ENCODE results near the gene CDK5RAP3.

Gene CDK5RAP3

GRCh38 chr17:47962901-47963300 lies 8.0 kb upstream of the CDK5RAP3 start:
- H3K4me3 ChIP-seq (ENCODE audit: low read depth, low read length): no peak overlapping the region
- TF ChIP-seq, protein P1, sequence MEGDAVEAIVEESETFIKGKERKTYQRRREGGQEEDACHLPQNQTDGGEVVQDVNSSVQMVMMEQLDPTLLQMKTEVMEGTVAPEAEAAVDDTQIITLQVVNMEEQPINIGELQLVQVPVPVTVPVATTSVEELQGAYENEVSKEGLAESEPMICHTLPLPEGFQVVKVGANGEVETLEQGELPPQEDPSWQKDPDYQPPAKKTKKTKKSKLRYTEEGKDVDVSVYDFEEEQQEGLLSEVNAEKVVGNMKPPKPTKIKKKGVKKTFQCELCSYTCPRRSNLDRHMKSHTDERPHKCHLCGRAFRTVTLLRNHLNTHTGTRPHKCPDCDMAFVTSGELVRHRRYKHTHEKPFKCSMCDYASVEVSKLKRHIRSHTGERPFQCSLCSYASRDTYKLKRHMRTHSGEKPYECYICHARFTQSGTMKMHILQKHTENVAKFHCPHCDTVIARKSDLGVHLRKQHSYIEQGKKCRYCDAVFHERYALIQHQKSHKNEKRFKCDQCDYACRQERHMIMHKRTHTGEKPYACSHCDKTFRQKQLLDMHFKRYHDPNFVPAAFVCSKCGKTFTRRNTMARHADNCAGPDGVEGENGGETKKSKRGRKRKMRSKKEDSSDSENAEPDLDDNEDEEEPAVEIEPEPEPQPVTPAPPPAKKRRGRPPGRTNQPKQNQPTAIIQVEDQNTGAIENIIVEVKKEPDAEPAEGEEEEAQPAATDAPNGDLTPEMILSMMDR (IDR thresholded peaks at IDR 0.05; ENCODE audit: insufficient read depth, low read depth, low read length, missing control alignments): no peak
- DNase-seq (ENCODE audit: low read depth): no peak

DNA sequence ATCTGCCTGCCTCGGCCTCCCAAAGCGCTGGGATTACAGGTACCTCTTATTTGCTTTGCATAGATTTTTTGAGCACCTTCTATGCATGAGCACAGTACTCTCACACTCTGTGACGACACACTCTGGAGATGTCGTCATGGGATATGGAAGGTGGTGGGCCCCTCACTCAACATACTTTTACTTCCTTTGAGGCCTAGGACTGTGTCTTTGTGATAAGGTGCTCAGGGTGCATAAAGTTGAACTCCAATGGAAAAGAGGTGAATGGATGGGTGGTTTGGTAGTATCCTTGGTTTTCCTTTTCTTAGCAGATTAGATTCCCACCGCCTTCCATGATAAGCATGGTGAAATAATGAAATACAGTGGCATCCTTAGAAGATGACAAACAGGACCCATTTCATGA lies 6.1 kb upstream of the CDK5RAP3 start:
- no peak for DNase-seq (ENCODE audit: low read depth)
- H3K4me3 ChIP-seq (ENCODE audit: low read depth, low read length): no peak overlapping the region
- TF ChIP-seq, protein P1 (IDR thresholded peaks at IDR 0.05; ENCODE audit: insufficient read depth, low read depth, low read length, missing control alignments): no peak

DNA sequence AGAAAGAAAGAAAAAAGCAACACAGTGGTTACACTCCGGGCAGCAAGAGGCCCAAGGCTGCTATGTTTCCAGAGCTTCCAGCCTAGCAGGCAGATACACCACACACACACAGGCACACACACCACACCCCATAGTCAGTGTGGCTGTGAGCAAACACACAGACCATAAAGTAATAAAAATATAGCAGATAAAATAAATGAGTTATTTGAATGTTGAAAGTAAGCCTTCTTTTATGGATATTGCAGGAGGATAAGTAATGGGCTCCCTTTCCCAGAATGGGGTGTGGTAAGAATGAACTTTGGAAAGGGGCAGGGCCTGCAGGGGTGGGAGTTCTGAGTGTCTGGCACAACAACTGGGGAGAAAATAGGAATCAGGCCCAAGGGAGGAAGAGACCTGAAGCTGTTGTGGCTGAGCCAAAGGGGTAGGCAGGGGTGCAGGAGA lies 4.8 kb upstream of the CDK5RAP3 start:
- DNase-seq (ENCODE audit: low read depth): no peak
- H3K4me3 ChIP-seq (ENCODE audit: low read depth, low read length): no peak overlapping the region
- TF ChIP-seq, protein P1 (IDR thresholded peaks at IDR 0.05; ENCODE audit: insufficient read depth, low read depth, low read length, missing control alignments): no peak

GRCh38 chr17:47967607-47968252 lies 3.2 kb upstream of the CDK5RAP3 start:
- DNase-seq (ENCODE audit: low read depth): no peak
- H3K4me3 ChIP-seq (ENCODE audit: low read depth, low read length): no peak overlapping the region
- TF ChIP-seq, protein P1 (IDR thresholded peaks at IDR 0.05; ENCODE audit: insufficient read depth, low read depth, low read length, missing control alignments): no peak

DNA sequence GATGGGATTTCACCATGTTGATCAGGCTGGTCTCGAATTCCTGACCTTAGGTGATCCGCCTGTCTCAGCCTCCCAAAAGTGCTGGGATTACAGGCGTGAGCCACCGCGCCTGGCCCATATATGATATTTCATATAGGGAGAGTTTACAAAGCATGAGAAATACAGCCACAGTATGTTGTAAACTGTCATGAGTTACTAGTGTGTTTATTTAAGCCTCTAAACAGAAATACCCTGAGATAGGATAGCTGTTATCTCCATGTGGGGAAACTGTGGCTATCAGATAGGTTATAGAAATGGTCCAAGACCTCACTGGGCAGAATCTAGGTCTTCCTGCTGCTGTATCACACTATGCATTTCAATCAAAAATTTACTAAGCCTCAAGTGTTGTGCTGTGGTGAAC lies 2.1 kb upstream of the CDK5RAP3 start:
- no peak for DNase-seq (ENCODE audit: low read depth)
- TF ChIP-seq, protein P1 (IDR thresholded peaks at IDR 0.05; ENCODE audit: insufficient read depth, low read depth, low read length, missing control alignments): no peak
- H3K4me3 ChIP-seq (ENCODE audit: low read depth, low read length): no peak overlapping the region

- peak overlapping the region; percentile 34 for H3K4me3 ChIP-seq (ENCODE audit: low read depth, low read length)
- DNase-seq (ENCODE audit: low read depth): no peak
- TF ChIP-seq, protein P1 (IDR thresholded peaks at IDR 0.05; ENCODE audit: insufficient read depth, low read depth, low read length, missing control alignments): no peak
Measured at GRCh38 chr17:47969930-47970724, 786 bp upstream of the CDK5RAP3 start.

All from GM12865 (cell line).